ENCODE results near the gene DOK6. TPM values are rescaled to one million over a fixed set of nuclear protein-coding genes. Genes with fewer than 3 reads are reported as not detected.

DOK6 gene
- total RNA-seq, 2 experiments from 2014 or later: not detected

DNA sequence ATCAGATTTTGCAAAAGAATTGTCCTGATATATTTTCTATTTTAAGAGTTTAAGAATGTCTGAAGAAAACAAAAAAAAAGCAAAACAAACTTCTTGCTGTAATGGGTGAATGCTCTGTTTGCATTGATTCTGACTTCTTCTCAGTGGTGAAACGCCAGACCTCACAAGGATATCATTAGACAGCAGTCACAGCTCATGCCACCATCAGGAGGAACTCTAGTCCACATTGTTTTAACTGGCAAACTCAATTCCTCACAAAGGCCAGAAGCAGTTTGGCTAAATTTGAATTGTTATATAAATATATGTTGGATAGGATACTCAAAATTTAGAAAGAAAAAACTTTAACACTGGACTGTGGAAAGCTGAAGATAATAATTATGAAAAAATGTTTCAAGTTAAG is 89.4 kb downstream of the DOK6 start:
- no peaks in the 10 kb centered on the region for H3K9me2 ChIP-seq (ENCODE audit: insufficient read depth, low read length)
- no peak overlapping the region for H2AFZ ChIP-seq (ENCODE audit: low read length)
- no peaks in the 10 kb centered on the region for H3K79me2 ChIP-seq (ENCODE audit: insufficient read depth, low read depth, low read length)
- no peak for DNase-seq (ENCODE audit: low spot score)
- H3K4me3 ChIP-seq (ENCODE audit: low read depth, low read length, poor library complexity, severe bottlenecking): no peak overlapping the region
- no TSS peak for BruUV-seq (replicated peaks)
- no peaks in the 10 kb centered on the region for H3K9me3 ChIP-seq (ENCODE audit: low read length)
- H3K27ac ChIP-seq (ENCODE audit: low read depth, low read length, poor library complexity, severe bottlenecking): no peak overlapping the region
- H3K36me3 ChIP-seq (ENCODE audit: insufficient read depth, low read length): no peaks in the 10 kb centered on the region
- ChIA-PET CTCF (ENCODE audit: unreplicated experiment) (no interaction called here), POLR2A (no interaction called here)
- H3K4me1 ChIP-seq (ENCODE audit: insufficient read depth, low read length, poor library complexity, severe bottlenecking): no peaks in the 10 kb centered on the region
- no peak for TF ChIP-seq EZH2phosphoT487 (IDR thresholded peaks at IDR 0.05; ENCODE audit: borderline replicate concordance, low read depth, low read length)
- TF ChIP-seq, protein P1, sequence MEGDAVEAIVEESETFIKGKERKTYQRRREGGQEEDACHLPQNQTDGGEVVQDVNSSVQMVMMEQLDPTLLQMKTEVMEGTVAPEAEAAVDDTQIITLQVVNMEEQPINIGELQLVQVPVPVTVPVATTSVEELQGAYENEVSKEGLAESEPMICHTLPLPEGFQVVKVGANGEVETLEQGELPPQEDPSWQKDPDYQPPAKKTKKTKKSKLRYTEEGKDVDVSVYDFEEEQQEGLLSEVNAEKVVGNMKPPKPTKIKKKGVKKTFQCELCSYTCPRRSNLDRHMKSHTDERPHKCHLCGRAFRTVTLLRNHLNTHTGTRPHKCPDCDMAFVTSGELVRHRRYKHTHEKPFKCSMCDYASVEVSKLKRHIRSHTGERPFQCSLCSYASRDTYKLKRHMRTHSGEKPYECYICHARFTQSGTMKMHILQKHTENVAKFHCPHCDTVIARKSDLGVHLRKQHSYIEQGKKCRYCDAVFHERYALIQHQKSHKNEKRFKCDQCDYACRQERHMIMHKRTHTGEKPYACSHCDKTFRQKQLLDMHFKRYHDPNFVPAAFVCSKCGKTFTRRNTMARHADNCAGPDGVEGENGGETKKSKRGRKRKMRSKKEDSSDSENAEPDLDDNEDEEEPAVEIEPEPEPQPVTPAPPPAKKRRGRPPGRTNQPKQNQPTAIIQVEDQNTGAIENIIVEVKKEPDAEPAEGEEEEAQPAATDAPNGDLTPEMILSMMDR (conservative IDR thresholded peaks at IDR 0.05; ENCODE audit: low read length): no peak
- H3K4me2 ChIP-seq (ENCODE audit: low read length): no peak overlapping the region
- intact Hi-C loops (cut with micrococcal nuclease; ENCODE audit: unreplicated experiment): no loop called here
- no peaks in the 10 kb centered on the region for H4K20me1 ChIP-seq (ENCODE audit: insufficient read depth, low read length)

DNA sequence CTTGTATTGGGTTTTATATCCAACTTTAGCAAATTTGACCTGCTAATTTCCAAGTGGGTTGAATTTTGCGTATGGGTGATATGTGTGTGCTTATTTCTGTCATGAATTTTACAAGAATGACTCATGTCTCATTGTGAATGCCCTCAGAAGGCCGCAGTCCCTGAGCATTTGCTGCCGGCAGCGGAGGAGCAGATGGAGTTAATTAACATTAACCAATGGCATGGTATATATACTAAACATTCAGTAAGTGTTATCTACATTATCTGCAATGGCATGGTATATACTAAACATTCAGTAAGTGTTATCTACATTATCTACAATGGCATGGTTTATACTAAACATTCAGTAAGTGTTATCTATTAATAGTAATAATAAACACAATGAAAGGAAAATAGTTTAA is 90.1 kb downstream of the DOK6 start:
- no peak overlapping the region for H3K4me2 ChIP-seq (ENCODE audit: low read length)
- no peaks in the 10 kb centered on the region for H3K36me3 ChIP-seq (ENCODE audit: insufficient read depth, low read length)
- no peak overlapping the region for H3K27ac ChIP-seq (ENCODE audit: low read depth, low read length, poor library complexity, severe bottlenecking)
- H3K4me1 ChIP-seq (ENCODE audit: insufficient read depth, low read length, poor library complexity, severe bottlenecking): no peaks in the 10 kb centered on the region
- H3K9me3 ChIP-seq (ENCODE audit: low read length): no peaks in the 10 kb centered on the region
- no peaks in the 10 kb centered on the region for H4K20me1 ChIP-seq (ENCODE audit: insufficient read depth, low read length)
- no peaks in the 10 kb centered on the region for H3K79me2 ChIP-seq (ENCODE audit: insufficient read depth, low read depth, low read length)
- intact Hi-C loops (cut with micrococcal nuclease; ENCODE audit: unreplicated experiment): no loop called here
- DNase-seq (ENCODE audit: low spot score): no peak
- no TSS peak for BruUV-seq (replicated peaks)
- H2AFZ ChIP-seq (ENCODE audit: low read length): no peak overlapping the region
- no peak overlapping the region for H3K4me3 ChIP-seq (ENCODE audit: low read depth, low read length, poor library complexity, severe bottlenecking)
- TF ChIP-seq EZH2phosphoT487 (IDR thresholded peaks at IDR 0.05; ENCODE audit: borderline replicate concordance, low read depth, low read length): no peak
- TF ChIP-seq, protein P1 (conservative IDR thresholded peaks at IDR 0.05; ENCODE audit: low read length): no peak
- no peaks in the 10 kb centered on the region for H3K9me2 ChIP-seq (ENCODE audit: insufficient read depth, low read length)
- POLR2A ChIA-PET: no interaction called here
- CTCF ChIA-PET (ENCODE audit: unreplicated experiment): no interaction called here

DNA sequence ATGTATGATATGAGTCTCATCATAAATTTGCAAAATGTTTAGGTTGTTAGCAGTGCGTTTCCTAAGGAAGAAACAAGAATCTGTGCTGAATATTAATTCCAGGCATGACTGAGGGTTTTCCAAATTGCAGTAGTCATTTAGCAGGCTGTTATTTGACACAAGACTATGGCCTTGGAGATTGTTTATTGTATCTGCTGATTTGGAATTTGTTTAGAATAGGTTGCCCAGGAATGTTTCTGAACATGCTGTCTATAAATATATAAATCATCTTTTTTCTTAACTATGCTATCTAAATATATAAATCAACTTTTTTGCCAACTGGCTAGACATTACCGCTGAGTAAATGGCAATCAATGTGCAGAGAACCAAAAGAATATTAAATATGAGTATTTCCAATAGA is 90.9 kb downstream of the DOK6 start:
- CTCF ChIA-PET (ENCODE audit: unreplicated experiment): no interaction called here
- no peak overlapping the region for H3K27ac ChIP-seq (ENCODE audit: low read depth, low read length, poor library complexity, severe bottlenecking)
- H4K20me1 ChIP-seq (ENCODE audit: insufficient read depth, low read length): no peaks in the 10 kb centered on the region
- H3K4me1 ChIP-seq (ENCODE audit: insufficient read depth, low read length, poor library complexity, severe bottlenecking): no peaks in the 10 kb centered on the region
- no peak for TF ChIP-seq EZH2phosphoT487 (IDR thresholded peaks at IDR 0.05; ENCODE audit: borderline replicate concordance, low read depth, low read length)
- TF ChIP-seq, protein P1 (conservative IDR thresholded peaks at IDR 0.05; ENCODE audit: low read length): no peak
- no peak overlapping the region for H2AFZ ChIP-seq (ENCODE audit: low read length)
- no TSS peak for BruUV-seq (replicated peaks)
- no peaks in the 10 kb centered on the region for H3K9me3 ChIP-seq (ENCODE audit: low read length)
- DNase-seq (ENCODE audit: low spot score): no peak
- no peak overlapping the region for H3K4me3 ChIP-seq (ENCODE audit: low read depth, low read length, poor library complexity, severe bottlenecking)
- intact Hi-C loops (cut with micrococcal nuclease; ENCODE audit: unreplicated experiment): no loop called here
- no peak overlapping the region for H3K4me2 ChIP-seq (ENCODE audit: low read length)
- H3K9me2 ChIP-seq (ENCODE audit: insufficient read depth, low read length): no peaks in the 10 kb centered on the region
- no peaks in the 10 kb centered on the region for H3K79me2 ChIP-seq (ENCODE audit: insufficient read depth, low read depth, low read length)
- H3K36me3 ChIP-seq (ENCODE audit: insufficient read depth, low read length): no peaks in the 10 kb centered on the region
- POLR2A ChIA-PET: interaction anchor here (0.6 kb wide), 1 partner anchor 811 kb away, joined by 3 read pairs; no protein-coding TSS in a partner anchor
